D721Med (cell line): ENCODE measurements around the gene HES3.

ENCODE experiments used
- DNase-seq: peaks from one replicate; pipeline ENCODE4 v3.0.0; 2011; ENCODE audit warnings: low spot score; ENCODE audit not compliant: insufficient read length
- FAIRE-seq: peaks from 2 replicates; lab custom pipeline; 2011; peaks lifted over from hg19 to GRCh38; lab: Jason Lieb, UNC
- CTCF ChIP-seq: IDR thresholded peaks from 2 replicates; pipeline ENCODE4 v1.5.1; 2012; ENCODE audit warnings: mild to moderate bottlenecking, control low read depth; ENCODE audit not compliant: insufficient read depth; ENCODE audit errors: missing control alignments

HES3 gene

GRCh38 chr1:6261615-6261995, 17.6 kb downstream of the HES3 start:
- FAIRE-seq (no peak), DNase-seq (no peak)
- no peak for TF ChIP-seq CTCF

GRCh38 chr1:6262555-6263420, 18.8 kb downstream of the HES3 start:
- DNase-seq (no peak), FAIRE-seq (no peak)
- TF ChIP-seq CTCF: no peak

- FAIRE-seq (no peak), DNase-seq (no peak)
- no peak for TF ChIP-seq CTCF
These were observed 19.7 kb downstream of the HES3 start for GRCh38 chr1:6263716-6264115.

- no peak for DNase-seq
- no peak for TF ChIP-seq CTCF
These were observed 21.2 kb downstream of the HES3 start for GRCh38 chr1:6265151-6265550.

GRCh38 chr1:6266641-6267040, 22.7 kb downstream of the HES3 start:
- TF ChIP-seq CTCF: no peak
- FAIRE-seq: no peak
- no peak for DNase-seq

More at GRCh38 chr1:6265151-6265550, 21.2 kb downstream of the HES3 start:
- FAIRE-seq: no peak

GRCh38 chr1:6267686-6268322, 23.8 kb downstream of the HES3 start:
- TF ChIP-seq CTCF: no peak
- no peak for DNase-seq
- FAIRE-seq: no peak

GRCh38 chr1:6268415-6268814, 24.4 kb downstream of the HES3 start:
- TF ChIP-seq CTCF: no peak
- FAIRE-seq (no peak), DNase-seq (no peak)
